Right lung (tissue), 5 donors: ENCODE measurements around the gene MYO15A. TPM values are rescaled to one million over a fixed set of nuclear protein-coding genes. Genes with fewer than 3 reads are reported as not detected.

Source experiments
- DNase-seq, 2 donors: peaks; one replicate each; pipeline ENCODE4 v3.0.0-alpha.2; 2013
- polyA plus RNA-seq, 5 donors: library from polyadenylated mRNA; unstranded; fragments of 120-200 nt; gene quantifications; one replicate each; pipeline versions ENCODE4 v1.2.1 to v1.2.3, GENCODE V29; 2013; ENCODE audit warnings: inconsistent platforms in 1 of 5, low replicate concordance in 1 of 5; ENCODE audit not compliant: insufficient read length in 5 of 5, insufficient read depth in 1 of 5

MYO15A gene
- polyA plus RNA-seq, 5 donors, result 1.7 to 3.0 (median 2.2) TPM

- DNase-seq, result peak; percentile 37 to 46
These were observed 109.0 kb downstream of the MYO15A start for GRCh38 chr17:18217412-18218015.

- DNase-seq, result peak; percentile 23 to 36
These were observed 110.3 kb downstream of the MYO15A start for GRCh38 chr17:18218756-18219415.

- no peak for DNase-seq
These were observed 115.5 kb downstream of the MYO15A start for GRCh38 chr17:18224053-18224386.

GRCh38 chr17:18224387-18225120 lies 116.0 kb downstream of the MYO15A start:
- peak; percentile 31 to 45 for DNase-seq

- peak; percentile 95 for DNase-seq
These were observed 116.6 kb downstream of the MYO15A start, which contains the start of gene LLGL1 for GRCh38 chr17:18225121-18225641. Gene LLGL1 (plus strand): TSS chr17:18225635. CDS start chr17:18225683, 48 bp downstream.

GRCh38 chr17:18225642-18226283 lies 117.2 kb downstream of the MYO15A start:
- no peak for DNase-seq

GRCh38 chr17:18226284-18226945 lies 117.9 kb downstream of the MYO15A start:
- no peak for DNase-seq

GRCh38 chr17:18227635-18228034 lies 119.1 kb downstream of the MYO15A start:
- no peak for DNase-seq

- DNase-seq, result no peak
These were observed 119.7 kb downstream of the MYO15A start for GRCh38 chr17:18228176-18228682.

GRCh38 chr17:18229254-18229653 lies 120.7 kb downstream of the MYO15A start:
- no peak for DNase-seq

Other genes starting within 250 kb of the MYO15A start
- 10 to 100 TPM; 37.7 to 63.8 (median 52.2) TPM for gene TOM1L2, start 136.4 kb upstream of the MYO15A start, polyA plus RNA-seq
- gene DRC3, start 135.9 kb upstream of the MYO15A start, polyA plus RNA-seq, result 10 to 100 TPM; 15.7 to 21.6 (median 18.2) TPM
- 10 to 100 TPM; 22.0 to 23.9 (median 22.9) TPM for gene ATPAF2, start 69.6 kb upstream of the MYO15A start, polyA plus RNA-seq
- 10 to 100 TPM; 12.8 to 14.9 (median 13.1) TPM for gene GID4, start 69.3 kb upstream of the MYO15A start, polyA plus RNA-seq
- gene DRG2, start 20.8 kb upstream of the MYO15A start, polyA plus RNA-seq, result 10 to 100 TPM; 31.4 to 42.0 (median 38.4) TPM
- 10 to 100 TPM; 46.8 to 75.1 (median 59.2) TPM for gene ALKBH5, start 75.1 kb downstream of the MYO15A start, polyA plus RNA-seq
- 10 to 100 TPM; 25.0 to 39.9 (median 33.3) TPM for gene LLGL1, start 116.9 kb downstream of the MYO15A start, polyA plus RNA-seq
- 100 to 1,000 TPM; 104 to 163 (median 131) TPM for gene FLII, start 150.0 kb downstream of the MYO15A start, polyA plus RNA-seq
- gene MIEF2, start 151.9 kb downstream of the MYO15A start, polyA plus RNA-seq, result 10 to 100 TPM in 3 of 5 donors, 1 to 10 TPM in 2; 7.3 to 12.9 (median 10.3) TPM
- 10 to 100 TPM; 42.6 to 58.6 (median 47.2) TPM for gene TOP3A, start 206.2 kb downstream of the MYO15A start, polyA plus RNA-seq
- 10 to 100 TPM; 10.6 to 14.1 (median 11.7) TPM for gene SMCR8, start 206.5 kb downstream of the MYO15A start, polyA plus RNA-seq